ENCODE data around the gene ATRNL1.

DNA sequence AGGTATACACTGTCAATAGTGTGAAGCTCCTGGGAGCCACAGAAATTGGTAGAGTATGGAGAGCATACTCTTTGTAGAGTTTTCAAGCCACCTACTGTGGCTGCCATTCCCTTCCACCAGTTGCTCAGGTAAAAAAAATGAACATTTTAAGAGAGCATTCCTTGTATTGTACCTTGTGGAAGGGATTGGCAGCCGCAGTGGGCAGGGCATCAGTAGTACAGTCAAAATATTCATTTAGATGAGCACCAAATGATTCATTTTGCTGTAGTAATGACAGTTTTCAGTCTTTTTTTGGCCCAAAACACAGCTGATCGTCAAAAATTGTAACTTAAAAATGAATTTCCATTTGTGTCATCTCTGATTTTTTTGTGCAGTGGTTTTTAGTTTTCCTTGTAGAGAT is 304.9 kb downstream of the ATRNL1 start:
- TF ChIP-seq, protein P1, sequence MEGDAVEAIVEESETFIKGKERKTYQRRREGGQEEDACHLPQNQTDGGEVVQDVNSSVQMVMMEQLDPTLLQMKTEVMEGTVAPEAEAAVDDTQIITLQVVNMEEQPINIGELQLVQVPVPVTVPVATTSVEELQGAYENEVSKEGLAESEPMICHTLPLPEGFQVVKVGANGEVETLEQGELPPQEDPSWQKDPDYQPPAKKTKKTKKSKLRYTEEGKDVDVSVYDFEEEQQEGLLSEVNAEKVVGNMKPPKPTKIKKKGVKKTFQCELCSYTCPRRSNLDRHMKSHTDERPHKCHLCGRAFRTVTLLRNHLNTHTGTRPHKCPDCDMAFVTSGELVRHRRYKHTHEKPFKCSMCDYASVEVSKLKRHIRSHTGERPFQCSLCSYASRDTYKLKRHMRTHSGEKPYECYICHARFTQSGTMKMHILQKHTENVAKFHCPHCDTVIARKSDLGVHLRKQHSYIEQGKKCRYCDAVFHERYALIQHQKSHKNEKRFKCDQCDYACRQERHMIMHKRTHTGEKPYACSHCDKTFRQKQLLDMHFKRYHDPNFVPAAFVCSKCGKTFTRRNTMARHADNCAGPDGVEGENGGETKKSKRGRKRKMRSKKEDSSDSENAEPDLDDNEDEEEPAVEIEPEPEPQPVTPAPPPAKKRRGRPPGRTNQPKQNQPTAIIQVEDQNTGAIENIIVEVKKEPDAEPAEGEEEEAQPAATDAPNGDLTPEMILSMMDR (IDR thresholded peaks at IDR 0.05), result no peak
- TF ChIP-seq POLR2A (IDR thresholded peaks at IDR 0.05), result no peak

All from Peyer's patch (tissue), 4 donors.